ENCODE measurements around the gene EVI5.
A peak's percentile ranks its signal among the peaks of the same experiment; 100 is the strongest.
"Not testable (repeated sequence)": the region's sequence is repeated elsewhere in the genome, so short reads cannot be mapped to it uniquely, and the experiment has no call there.

Gene EVI5

GRCh38 chr1:92538413-92539061 is 246.4 kb downstream of the EVI5 start:
- no peak for DNase-seq (ENCODE audit: low read depth)
- no peak for TF ChIP-seq CTCF (conservative IDR thresholded peaks at IDR 0.05; ENCODE audit: low read depth, low read length)
- no peak overlapping the region for H3K4me3 ChIP-seq (ENCODE audit: low read depth, low read length)

GRCh38 chr1:92538048-92538412 is 246.9 kb downstream of the EVI5 start:
- TF ChIP-seq CTCF (conservative IDR thresholded peaks at IDR 0.05; ENCODE audit: low read depth, low read length), result no peak
- peak; percentile 17 for DNase-seq (ENCODE audit: low read depth)
- no peak overlapping the region for H3K4me3 ChIP-seq (ENCODE audit: low read depth, low read length)

- TF ChIP-seq CTCF (conservative IDR thresholded peaks at IDR 0.05; ENCODE audit: low read depth, low read length), result no peak
- H3K4me3 ChIP-seq (ENCODE audit: low read depth, low read length), result no peak overlapping the region
- peak; percentile 73 for DNase-seq (ENCODE audit: low read depth)
These were observed 247.7 kb downstream of the EVI5 start for GRCh38 chr1:92536980-92537884.

- no peak for DNase-seq (ENCODE audit: low read depth)
- TF ChIP-seq CTCF (conservative IDR thresholded peaks at IDR 0.05; ENCODE audit: low read depth, low read length), result no peak
- H3K4me3 ChIP-seq (ENCODE audit: low read depth, low read length), result no peak overlapping the region
These were observed 248.5 kb downstream of the EVI5 start for GRCh38 chr1:92536211-92536979.

- not testable (repeated sequence) for DNase-seq (ENCODE audit: low read depth); H3K4me3 ChIP-seq (ENCODE audit: low read depth, low read length)
These were observed 252.5 kb downstream of the EVI5 start for GRCh38 chr1:92532371-92532770.

- H3K4me3 ChIP-seq (ENCODE audit: low read depth, low read length); DNase-seq (ENCODE audit: low read depth): not testable (repeated sequence)
These were observed 253.0 kb downstream of the EVI5 start for GRCh38 chr1:92531939-92532338.

- DNase-seq (ENCODE audit: low read depth), result no peak
- no peak for TF ChIP-seq CTCF (conservative IDR thresholded peaks at IDR 0.05; ENCODE audit: low read depth, low read length)
- H3K4me3 ChIP-seq (ENCODE audit: low read depth, low read length), result no peak overlapping the region
These were observed 257.2 kb downstream of the EVI5 start for GRCh38 chr1:92527670-92528069.

GRCh38 chr1:92524944-92525590 is 259.8 kb downstream of the EVI5 start:
- not testable (repeated sequence) for DNase-seq (ENCODE audit: low read depth); H3K4me3 ChIP-seq (ENCODE audit: low read depth, low read length)
